K562 (cell line): ENCODE results near the gene COQ8B.

Source experiments
- ELF1 ChIP-seq: fragments of 200-800 bp; sonication (Bioruptor generic); IDR thresholded peaks from 2 replicates; pipeline ENCODE4 v1.6.1; 2016; ENCODE audit warnings: missing genetic modification characterization, missing compliant biosample characterization
- MAX ChIP-seq: sonication (generic); formaldehyde crosslinking; IDR thresholded peaks from 2 replicates; pipeline ENCODE4 v1.9.0; 2022; ENCODE audit warnings: mild to moderate bottlenecking, missing genetic modification reagents
- POLR2AphosphoS2 ChIP-seq: IDR thresholded peaks from 2 replicates; pipeline ENCODE4 v1.6.1; 2012; ENCODE audit warnings: low read length, improper control_type of control experiment

GRCh38 chr19:40739030-40739839, 22.5 kb upstream of the COQ8B start:
- TF ChIP-seq ELF1, result no peak
- no peak for TF ChIP-seq POLR2AphosphoS2
- TF ChIP-seq MAX, result no peak
